K562 (cell line): ENCODE measurements around the gene CD4. TPM values are rescaled to one million over a fixed set of nuclear protein-coding genes. Genes with fewer than 3 reads are reported as not detected.

Experiments used
- BRF2 ChIP-seq: IDR thresholded peaks from 3 replicates; pipeline ENCODE4 v1.6.1; 2011; ENCODE audit warnings: borderline replicate concordance, mild to moderate bottlenecking; ENCODE audit not compliant: insufficient read length, insufficient read depth
- CEBPB ChIP-seq: fragments of 450-650 bp; IDR thresholded peaks from 2 replicates; pipeline ENCODE4 v1.6.1; 2016; ENCODE audit warnings: missing genetic modification characterization, missing compliant biosample characterization
- JUNB ChIP-seq: fragments of 450-650 bp; formaldehyde crosslinking; conservative IDR thresholded peaks from 2 replicates; pipeline ENCODE4 v1.4.0; 2020; ENCODE audit warnings: mild to moderate bottlenecking
- MBD1 ChIP-seq: fragments of 250-450 bp; sonication (Bioruptor Pico); IDR thresholded peaks from 2 replicates; pipeline ENCODE4 v1.8.0; 2022; ENCODE audit warnings: inconsistent platforms
- NR3C1 ChIP-seq: sonication (generic); formaldehyde crosslinking; IDR thresholded peaks from 2 replicates; pipeline ENCODE4 v1.8.1; 2022; ENCODE audit warnings: missing genetic modification reagents
- PRDM10 ChIP-seq: fragments of 450-650 bp; IDR thresholded peaks from 2 replicates; pipeline ENCODE4 v1.6.1; 2018; ENCODE audit not compliant: partially characterized antibody
- ZNF586 ChIP-seq: fragments of 450-650 bp; formaldehyde crosslinking; conservative IDR thresholded peaks from 2 replicates; pipeline ENCODE4 v1.4.0; 2020; ENCODE audit warnings: mild to moderate bottlenecking, moderate library complexity
- ZNF740 ChIP-seq, 3 experiments: fragments of 200-800 bp in 1 of 3; sonication (Bioruptor generic) in 1 of 3; sonication (generic) in 1 of 3; formaldehyde crosslinking in 1 of 3; IDR thresholded peaks; 2 replicates each; pipeline versions ENCODE4 v1.6.1 to v1.8.0; 2016 to 2022; ENCODE audit warnings: mild to moderate bottlenecking in 2 of 3, missing compliant biosample characterization in 2 of 3, missing genetic modification characterization in 2 of 3, missing genetic modification reagents in 1 of 3
- polyA plus RNA-seq, 8 experiments: library from polyadenylated mRNA; depleted of rRNA in 4 of 8; stranded (reverse) in 5 of 8; unstranded in 3 of 8; fragments of >200 nt; fragmentation: Nextera tagmentation in 2 of 8; fragmentation: Illumina TruSeq in 1 of 8; extraction: Ambion mirVana in 2 of 8; extraction: Trizol in 1 of 8; gene quantifications; 2 replicates each; pipeline versions ENCODE4 v1.2.1 to v1.2.3, GENCODE V29; 2011 to 2014; ENCODE audit warnings: inconsistent platforms in 1 of 8, missing spikeins in 1 of 8
- total RNA-seq, 7 experiments: library from RNA; depleted of rRNA in 6 of 7; stranded (reverse); fragments of >200 nt in 6 of 7; fragmentation: Illumina TruSeq in 2 of 7; extraction: Trizol in 2 of 7; gene quantifications; 2 replicates each; pipeline versions ENCODE4 v1.2.1 to v1.2.3, GENCODE V29; 2011 to 2021; ENCODE audit warnings: low replicate concordance in 1 of 7
- TF ChIP-seq, protein P1 (sequence below): fragments of 250-450 bp; sonication (Bioruptor Pico); IDR thresholded peaks from 2 replicates; pipeline ENCODE4 v1.8.0; 2021; ENCODE audit warnings: borderline replicate concordance, mild to moderate bottlenecking, moderate library complexity; ENCODE audit not compliant: poor library complexity, severe bottlenecking
- TF ChIP-seq, protein P2 (sequence below): fragments of 450-650 bp; IDR thresholded peaks from 2 replicates; pipeline ENCODE4 v1.6.1; 2016; ENCODE audit warnings: borderline replicate concordance

The CD4 gene
- total and polyA plus RNA-seq, 9 of the 15 experiments (the other 6 are each of a cell fraction or from before 2014, with no cell fraction given): 0.06 to 0.27 (median 0.09) TPM; not detected in 5

DNA sequence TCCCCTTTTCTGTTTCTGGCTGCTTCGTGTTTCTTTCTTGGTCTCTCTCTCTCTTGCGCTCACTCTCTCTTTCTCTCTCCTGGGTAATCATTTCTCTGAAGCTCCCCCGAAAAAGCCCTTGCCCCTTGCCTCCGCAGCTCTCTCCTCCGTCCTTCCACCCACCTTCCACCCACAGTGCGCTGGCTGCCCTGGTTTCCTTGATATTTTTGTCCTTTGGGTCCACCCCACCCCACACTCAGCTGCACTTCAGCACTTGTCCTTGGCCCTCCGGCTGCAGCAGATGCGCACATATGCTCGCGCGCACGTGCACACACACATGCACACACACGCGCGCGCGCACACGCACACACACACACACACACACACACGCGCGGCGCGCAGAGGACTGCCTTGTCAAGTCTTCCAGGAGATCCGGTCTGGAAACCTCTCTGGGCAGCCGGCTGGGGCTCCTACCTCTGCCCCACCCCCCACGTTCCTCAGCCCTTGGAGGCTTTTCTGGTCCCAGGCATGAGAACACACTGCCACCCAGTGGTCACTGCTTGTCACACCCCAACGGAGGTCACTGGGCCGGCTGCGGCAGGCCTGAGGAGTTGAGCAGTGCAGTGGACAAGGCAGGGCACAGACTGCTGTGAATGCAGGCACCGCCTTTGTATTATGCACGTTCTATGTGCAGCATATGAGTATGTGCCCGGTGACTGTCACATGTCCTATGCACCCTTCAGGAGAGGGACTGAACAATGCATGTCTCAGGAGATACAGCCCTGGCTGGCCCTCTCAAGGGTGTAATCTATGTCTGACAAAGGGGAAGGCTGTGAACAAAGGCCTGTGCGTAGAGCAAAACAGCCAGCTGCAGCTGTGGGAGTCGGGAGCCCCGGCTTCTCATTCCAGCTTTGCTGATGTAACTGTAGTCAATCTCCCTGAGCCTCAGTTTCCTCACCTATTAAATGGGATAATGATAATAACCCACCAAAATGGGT, 10.5 kb upstream of the CD4 start (continued):
- TF ChIP-seq ZNF740 (CRISPR knock-in tag; IDR thresholded peaks at IDR 0.05) (peak; percentile 62; the same call in 1 of the 2 replicates), ZNF740 (tag; IDR thresholded peaks at IDR 0.05) (no peak), JUNB (no peak), PRDM10 (no peak), BRF2 (no peak), NR3C1 (CRISPR knock-in tag) (no peak), CEBPB (tag) (no peak), MBD1 (CRISPR knock-in tag) (no peak), ZNF586 (CRISPR knock-in tag) (no peak)
- TF ChIP-seq, protein P1, sequence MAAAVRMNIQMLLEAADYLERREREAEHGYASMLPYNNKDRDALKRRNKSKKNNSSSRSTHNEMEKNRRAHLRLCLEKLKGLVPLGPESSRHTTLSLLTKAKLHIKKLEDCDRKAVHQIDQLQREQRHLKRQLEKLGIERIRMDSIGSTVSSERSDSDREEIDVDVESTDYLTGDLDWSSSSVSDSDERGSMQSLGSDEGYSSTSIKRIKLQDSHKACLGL (CRISPR knock-in tag): no peak
- TF ChIP-seq, protein P2, sequence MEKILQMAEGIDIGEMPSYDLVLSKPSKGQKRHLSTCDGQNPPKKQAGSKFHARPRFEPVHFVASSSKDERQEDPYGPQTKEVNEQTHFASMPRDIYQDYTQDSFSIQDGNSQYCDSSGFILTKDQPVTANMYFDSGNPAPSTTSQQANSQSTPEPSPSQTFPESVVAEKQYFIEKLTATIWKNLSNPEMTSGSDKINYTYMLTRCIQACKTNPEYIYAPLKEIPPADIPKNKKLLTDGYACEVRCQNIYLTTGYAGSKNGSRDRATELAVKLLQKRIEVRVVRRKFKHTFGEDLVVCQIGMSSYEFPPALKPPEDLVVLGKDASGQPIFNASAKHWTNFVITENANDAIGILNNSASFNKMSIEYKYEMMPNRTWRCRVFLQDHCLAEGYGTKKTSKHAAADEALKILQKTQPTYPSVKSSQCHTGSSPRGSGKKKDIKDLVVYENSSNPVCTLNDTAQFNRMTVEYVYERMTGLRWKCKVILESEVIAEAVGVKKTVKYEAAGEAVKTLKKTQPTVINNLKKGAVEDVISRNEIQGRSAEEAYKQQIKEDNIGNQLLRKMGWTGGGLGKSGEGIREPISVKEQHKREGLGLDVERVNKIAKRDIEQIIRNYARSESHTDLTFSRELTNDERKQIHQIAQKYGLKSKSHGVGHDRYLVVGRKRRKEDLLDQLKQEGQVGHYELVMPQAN: peak; percentile 92
